HG03439 (cell line): ENCODE measurements around the gene RPL13.

Experiments
- ATAC-seq: cut with Tn5 transposase; IDR thresholded peaks from one replicate; pipeline ENCODE4 v1.9.1; 2021; ENCODE audit warnings: mild to moderate bottlenecking, moderate library complexity; ENCODE audit not compliant: unreplicated experiment

Gene RPL13

DNA sequence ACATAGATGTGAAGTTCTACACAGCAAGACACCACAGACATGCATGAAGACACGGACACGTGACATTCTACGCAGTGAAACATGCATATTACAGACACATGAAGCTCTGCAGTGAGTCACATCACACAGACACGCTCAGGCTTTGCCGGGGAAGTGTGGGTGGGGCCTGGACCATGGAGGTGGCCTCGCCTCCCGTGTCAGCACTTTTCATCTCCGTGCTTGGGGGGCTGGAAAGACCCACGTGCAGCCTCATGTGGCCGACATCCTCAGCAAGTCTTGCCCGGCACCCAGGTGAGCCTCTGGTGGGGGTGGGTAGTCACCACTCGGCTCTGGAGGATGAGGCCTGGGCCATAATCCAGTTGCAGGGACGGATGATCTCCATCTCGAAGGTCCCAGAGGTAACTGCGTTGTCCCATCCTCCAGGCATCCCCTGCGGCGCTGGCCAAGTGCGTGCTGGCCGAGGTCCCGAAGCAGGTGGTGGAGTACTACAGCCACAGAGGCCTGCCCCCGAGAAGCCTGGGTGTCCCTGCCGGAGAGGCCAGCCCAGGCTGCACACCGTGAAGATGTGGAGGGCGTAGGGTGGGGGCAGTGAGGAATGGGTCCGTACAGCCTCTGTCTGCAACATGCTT, 35.7 kb downstream of the RPL13 start:
- no peak for ATAC-seq

DNA sequence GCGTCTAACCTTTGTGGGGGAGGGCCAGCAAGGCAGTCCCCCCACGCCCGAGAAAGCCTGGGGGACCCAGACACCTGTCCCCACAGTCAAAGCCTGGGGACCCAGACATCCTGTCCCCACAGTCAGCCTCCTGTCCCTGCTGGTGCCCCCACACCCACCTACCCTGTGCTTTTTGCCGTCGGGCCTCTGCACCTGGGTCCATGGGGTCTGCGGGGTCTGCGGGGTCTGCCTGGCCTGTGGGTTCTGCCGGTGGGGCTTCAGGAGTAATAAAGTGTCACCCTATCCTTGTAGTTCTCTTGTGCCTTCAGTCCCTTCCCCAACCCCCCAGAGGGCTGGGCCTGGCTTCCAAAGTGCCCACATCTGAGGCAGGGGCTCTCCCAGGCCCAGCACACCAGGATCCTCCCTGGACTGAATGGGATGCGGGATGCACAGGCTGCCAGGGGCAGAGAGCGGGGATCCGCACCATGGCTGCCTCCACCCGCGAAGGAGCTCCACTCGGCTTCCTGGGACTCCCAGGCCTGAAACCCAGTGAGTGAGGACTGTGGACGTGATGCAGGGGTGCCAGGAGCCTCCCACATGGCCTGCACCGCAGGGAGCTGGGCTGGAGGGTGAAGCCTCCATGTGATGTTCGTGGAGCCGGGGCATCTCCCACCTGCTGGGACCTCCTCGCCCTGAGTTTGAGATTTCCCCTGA, 36.6 kb downstream of the RPL13 start:
- ATAC-seq, result no peak

DNA sequence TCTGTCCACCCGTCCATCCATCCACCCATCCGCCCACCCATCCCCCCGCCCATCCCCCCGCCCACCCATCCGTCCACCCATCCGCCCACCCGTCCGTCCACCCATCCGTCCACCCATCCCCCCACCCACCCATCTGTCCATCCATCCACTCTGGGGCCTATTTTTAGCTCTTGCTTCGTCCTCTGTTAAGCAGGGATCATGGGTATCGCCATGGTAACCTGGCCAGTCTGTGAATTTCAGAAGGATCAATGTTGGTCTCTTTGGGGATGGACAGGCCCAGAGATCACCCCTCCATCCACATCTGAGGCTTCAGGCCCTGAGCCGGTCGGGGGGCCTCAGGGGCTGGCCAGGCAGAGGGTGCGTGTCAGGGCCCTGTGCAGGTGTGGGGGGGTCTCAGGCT, 37.7 kb downstream of the RPL13 start:
- no peak for ATAC-seq

DNA sequence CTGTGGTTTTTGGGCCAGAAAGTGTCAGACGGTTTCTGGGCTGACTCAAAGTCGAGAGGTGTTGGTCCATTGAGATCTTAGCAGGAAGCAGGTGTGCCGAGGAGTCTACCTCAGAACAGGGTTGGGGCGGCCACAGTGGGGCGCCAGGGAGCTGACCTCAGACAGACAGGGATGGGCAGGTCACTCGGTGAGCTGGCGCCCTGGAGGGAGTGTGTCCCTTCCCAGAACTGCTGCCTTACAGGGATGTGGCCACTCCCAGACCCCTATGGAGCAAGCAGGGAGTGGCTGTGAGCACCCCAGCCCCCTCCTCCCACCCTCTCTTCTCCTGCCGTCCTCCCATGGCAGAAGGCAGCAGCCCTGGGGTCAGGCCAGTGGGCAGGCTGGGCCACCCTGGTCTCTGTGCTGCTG, 39.0 kb downstream of the RPL13 start:
- ATAC-seq, result no peak

DNA sequence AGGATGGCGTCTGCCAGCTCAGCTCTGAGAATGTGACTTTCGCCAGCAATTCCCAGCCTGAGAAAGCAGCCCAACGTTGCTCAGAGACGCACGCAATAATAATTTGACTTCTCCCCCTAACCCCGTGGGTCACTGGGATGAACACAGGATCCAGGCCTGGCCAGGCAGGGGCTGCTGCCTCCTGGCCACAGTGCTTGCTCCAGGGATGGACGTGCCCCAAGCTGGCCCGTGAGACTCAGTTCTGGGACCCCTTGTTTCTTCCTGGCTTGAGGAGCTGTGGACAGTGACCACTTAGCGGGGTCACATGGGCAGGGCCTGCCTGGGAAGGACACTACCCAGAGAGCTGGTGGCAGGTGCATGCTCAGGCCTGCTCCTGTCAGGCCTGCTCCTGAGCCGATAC, 39.4 kb downstream of the RPL13 start:
- no peak for ATAC-seq

DNA sequence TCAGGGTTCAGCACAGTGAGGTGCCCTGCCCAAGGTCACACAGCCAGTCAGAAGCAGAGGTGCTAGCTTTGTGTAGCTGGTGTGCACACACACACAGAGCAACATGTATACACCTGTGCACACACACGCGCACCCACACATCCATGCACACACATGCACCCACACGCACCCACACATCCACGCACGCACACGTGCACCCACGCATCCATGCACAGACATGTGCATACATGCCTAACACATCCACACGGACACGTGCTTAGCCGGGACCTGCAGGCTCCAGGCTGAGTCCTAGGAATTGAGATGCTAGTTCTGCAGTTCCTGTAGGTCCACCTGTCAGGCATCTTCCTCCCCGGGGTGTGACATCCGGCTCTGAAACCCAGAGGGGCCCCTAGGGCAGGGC, 39.9 kb downstream of the RPL13 start:
- no peak for ATAC-seq

DNA sequence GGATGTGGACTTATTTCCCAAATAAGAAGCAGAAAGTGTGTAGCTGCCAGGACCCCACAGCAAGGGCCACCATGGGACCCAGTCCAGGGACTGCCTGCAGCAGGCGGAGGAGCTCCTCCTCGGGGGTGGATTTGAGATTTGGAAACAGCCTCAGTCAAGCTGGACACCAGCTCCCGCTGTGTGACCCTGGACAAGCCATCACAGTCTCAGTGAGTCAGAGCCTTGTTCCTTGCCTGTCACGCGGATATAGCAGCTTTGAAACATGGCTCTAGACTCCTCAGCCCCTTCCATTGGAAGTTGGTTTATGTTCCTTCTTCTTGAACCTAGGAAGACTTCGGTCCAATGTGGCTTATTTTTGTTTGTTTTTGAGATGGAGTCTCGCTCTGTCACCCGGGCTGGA, 40.5 kb downstream of the RPL13 start:
- no peak for ATAC-seq

DNA sequence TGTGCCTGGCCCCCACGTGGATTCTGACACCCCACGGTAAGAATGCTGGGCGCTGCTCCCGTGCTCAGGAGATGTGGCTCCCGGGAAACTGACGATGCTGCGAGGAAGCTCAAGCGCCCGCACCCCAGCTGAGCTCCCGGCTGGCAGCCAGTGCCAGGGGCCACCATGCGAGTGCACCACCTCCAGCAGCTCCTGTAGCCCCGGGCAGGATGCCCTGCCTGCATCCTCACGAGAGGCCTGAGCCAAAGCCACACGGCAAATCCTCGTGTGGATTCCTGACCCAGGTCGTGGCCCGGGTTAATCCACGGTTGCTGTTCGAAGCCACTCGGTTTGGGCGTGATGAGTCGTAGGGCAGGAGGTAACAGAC, 41.4 kb downstream of the RPL13 start:
- ATAC-seq, result no peak

DNA sequence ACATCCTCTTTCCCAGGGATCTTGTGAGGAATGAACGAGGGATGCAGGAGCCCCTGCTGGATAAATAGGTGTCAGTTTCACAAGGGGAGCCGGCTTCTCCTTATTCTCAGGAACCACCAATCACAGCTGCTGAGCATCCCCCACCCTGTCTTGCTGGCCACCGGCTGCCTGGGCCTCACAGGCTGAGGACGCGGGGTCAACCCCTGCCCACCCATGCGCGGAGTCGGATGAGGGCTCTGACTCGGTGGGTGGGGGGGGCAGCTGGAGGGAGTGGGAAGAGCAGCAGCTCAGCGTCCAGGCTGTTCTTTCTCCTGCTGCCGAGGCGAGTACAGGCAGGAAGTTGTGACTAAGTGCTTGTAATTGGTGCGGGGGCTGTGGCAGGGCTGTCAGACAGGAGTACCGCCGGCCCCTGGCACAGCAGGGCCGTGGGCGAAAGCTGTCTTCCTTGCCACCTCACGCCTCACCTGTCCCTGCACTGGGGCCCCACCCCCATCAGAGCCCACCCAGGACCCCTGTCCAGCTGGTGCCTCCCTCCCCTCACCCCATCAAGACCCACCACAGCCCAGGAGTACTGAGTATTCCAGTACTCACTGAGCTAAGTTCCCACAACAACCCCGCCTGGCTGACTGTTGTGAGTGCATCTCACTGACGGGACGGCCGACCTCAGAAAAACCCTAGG, 41.9 kb downstream of the RPL13 start:
- no peak for ATAC-seq

DNA sequence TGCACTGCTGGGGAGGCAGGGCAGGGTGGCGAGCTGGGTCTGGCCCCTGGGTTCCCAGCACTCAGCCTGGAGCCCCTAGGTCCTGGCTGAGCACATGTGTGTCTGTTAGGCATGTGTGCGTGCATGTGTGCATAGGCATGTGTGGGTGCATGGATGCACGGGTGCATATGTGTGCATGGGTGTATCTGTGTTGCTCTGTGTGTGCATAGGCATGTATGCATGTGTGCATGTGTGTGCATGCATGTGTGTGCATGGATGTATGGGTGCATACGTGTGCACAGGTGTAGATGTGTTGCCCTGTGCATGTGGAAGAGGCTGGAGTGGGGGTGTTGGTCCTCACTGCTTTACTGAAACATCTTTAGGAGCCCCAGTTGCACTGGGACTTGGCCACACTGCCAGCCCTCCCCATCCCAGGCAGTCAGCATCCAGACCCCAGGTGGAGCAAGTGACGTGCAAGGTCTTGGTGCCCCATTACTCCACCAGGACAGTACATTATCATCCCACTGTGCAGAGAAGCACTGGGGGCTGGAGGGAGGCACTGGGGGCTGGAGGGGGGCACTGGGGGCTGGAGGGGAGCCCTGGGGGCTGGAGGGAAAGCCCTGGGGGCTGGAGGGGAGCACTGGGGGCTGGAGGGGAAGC, 42.6 kb downstream of the RPL13 start:
- ATAC-seq, result no peak

DNA sequence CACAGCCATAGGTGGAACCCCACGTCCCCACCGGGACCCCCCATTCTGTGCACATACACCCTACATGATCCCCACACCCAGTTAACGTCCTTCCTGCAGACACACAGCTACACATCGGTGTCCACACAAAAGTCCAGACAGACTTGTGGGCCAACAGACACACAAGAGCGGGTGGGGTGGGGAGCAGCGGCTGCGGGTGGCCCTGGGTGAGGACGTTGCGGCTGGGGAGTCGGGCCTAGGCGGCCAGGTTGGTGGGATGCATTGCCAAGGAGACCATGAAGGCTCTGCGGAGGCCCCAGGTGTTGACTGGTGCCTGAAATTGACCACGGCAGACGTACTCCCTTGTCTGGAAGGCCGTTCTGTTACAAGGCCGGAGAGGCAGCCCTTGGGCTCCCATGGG, 44.3 kb downstream of the RPL13 start:
- ATAC-seq, result no peak

DNA sequence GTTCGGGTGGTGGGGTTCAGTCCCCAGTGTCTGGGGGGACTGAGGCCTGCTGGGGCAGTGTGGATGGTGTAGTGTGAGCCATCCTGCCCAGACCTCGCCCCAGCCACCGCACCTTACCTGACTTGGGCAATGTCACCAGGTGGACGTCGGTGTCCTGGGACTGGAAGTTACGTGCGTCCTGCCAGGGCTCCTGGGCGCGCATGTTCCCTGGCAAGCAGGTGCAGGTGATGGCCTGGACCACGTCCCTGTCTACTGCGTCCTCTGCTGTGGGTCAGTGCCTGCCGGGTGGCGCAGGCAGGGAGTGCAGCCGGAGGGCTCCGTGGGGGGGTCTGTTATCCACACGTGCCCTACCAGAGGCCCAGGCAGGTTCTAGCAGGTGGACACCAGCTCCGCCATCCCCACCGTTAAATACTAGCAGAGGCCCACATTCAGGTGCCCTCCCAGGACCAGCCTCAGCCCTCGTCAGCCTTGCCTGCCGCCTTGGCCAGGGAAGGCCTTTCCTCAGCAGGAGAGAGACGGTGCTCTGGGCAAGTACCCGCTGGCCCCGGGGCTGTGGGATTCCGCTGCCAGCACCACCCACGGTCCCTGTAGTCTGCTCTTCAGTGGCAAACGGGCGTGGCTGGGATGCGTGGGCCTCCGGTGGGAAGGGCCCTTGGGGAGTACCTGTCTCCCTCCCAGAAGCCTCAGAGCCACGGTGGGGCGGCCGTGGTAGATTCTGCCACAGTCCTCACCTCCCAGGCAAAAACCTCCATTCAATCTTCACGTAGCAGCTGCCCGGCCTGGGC, 44.9 kb downstream of the RPL13 start:
- ATAC-seq, result no peak

DNA sequence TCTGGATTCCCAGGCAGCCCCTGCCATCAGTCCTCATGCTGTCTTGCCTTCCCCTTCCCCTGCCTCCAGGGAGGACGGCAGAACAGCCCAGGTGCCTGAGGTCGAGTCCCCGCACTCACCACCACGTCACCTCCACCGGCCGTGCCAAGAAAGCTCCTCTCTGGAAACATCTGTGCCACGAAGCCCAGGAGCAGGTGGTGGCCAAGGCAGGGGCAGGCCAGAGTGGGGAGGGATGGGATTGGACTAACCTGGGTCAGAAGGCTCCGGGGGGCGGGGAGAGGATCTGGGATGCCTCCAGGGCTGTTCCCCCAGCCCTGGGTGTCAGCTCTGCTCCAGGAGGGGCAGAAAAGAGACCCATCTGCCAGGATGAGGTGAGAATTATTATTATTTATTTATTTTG, 45.5 kb downstream of the RPL13 start:
- no peak for ATAC-seq

DNA sequence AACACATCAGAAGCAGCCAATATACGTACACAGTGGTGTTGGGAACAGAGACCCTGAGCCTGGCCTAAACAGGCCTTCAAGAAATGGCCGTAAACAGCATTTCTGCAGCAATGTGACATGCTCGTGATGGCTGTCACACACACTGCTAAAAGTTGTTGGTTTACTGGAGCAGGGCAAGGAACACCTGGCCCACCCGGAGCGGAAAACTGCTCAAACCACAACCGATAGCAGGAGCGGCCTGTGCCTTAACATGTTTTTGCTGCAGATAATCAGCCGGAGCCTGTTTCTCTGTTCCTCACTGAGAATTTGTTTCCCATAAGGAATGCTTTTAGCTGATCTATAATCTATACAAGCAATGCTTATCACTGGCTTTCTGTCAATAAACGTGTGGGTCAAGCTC, 47.0 kb downstream of the RPL13 start:
- ATAC-seq, result no peak

DNA sequence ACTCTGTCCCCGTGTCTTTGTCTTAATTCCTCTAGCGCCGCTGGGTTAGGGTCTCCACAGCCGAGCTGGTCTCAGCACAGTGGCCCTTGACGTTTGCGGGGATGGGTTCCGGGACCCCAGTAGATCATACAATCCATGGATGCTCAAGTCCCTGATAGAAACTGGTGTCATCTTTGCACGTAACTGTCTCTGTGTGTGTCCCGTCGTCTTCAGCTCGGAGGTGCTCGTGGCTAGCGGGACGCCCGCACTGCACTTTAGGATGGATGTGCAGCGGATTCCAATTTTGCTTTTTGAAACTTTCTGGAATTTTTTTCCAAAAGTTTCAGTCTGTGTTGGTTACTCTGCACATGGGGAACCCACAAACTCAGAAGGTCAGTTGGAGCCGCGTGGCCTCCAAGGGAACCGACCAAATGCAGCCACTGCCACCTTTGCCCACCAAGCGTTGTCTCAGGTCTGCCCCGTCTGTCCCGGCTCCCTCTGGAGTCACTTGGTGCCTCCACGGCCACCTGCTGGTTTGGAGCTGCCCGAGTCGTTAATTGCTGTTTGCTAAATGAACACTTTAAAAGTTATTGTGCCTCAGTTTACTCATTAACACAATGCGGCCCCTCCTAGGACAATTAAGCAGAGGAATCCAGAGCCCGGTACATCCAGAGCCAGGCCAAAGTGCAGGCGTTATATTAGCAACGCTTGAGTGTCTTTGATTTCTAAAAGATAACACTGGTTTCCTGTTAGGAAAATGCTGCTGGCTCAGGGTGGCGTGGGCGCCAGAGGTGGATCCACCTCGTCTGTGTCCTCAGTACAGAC, 47.7 kb downstream of the RPL13 start:
- ATAC-seq, result no peak

DNA sequence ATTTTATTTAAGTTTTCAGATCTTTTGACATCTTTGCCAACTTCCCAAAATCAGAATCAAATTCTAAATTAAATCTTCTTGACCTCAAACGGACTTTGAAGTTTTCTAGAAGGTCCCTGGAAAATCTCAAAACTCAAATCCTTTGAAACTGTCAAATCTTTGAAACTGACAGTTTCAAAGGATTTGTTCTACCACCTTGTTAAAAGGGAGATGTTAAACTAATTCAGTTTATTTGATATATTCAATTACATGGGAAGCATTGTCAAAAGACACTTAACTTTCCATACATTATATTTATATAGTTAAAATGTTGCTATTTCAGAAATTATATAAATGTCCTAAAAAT, 49.6 kb downstream of the RPL13 start:
- no peak for ATAC-seq

DNA sequence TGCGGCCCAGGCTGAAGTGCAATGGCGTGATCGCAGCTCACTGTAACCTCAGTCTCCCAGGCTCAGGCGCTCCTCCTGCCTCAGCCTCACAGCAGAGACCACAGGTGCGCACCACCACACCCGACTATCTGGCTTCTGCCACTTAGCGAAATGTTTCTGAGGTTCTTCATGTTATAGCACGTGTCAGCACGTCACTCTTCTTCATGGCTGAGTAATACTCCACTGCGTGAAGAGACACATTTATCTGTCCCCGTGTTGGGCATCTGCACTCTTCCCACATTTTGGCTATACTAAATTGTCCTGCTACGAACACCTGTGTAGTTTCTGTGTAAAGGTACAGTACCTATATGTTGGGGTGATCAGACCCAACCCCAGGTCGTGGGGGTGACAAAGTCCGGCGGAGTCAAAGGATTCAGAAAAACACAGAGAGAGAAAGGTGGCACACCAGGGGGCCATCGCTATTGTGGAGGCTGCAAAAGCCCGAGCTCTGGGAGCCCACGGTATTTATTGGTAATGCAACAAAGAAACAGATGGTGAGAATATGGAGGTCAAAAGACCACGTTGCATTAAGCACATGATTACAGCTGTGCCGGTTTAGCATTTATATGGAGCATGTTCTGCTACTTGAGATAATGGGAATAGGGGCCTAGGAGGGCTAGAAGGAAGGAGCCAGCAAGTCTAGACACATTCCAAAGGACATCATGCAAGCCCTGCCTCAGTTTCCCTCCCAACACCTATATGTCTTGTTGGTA, 52.1 kb downstream of the RPL13 start:
- no peak for ATAC-seq

DNA sequence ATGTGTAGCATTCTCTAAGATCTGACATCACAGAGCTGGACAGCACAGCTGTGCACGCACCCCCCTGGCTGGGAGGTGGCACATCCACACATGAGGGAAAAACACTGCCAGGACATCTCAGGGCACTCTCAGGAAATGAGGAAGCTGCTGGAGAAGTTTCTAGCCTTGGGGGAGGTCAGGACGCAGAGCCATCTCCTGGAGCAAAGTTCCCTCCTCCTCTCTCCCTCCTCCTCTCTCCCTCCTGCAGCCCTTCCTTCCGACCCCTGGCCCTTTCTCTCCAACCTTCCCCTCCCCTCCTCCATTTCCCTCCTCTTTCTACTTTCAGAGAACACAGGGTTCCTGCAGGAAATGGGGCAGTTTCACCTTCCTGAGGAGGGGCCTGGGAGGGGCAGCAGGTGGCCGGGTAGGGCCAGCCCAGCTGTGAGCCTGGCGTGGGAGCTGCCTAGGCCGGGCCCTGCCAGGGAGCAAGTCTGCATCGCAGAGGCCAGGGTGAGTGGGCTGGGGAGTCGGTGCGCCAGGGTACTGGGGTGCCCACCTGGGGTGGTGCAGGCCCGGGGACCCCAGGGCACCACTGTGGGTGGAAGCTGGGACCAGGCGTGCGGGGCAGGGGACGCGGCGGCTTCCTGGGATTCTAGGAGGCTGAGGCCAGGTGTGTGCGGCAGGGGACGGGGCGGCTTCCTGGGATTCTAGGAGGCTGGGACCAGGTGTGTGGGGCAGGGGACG, 52.9 kb downstream of the RPL13 start, which contains the start of gene DPEP1:
Gene DPEP1 (plus strand): TSS at position 412 of the 723 bp plus-strand sequence. CDS start 16,769 bp downstream, outside the sequence.
- ATAC-seq, result no peak

DNA sequence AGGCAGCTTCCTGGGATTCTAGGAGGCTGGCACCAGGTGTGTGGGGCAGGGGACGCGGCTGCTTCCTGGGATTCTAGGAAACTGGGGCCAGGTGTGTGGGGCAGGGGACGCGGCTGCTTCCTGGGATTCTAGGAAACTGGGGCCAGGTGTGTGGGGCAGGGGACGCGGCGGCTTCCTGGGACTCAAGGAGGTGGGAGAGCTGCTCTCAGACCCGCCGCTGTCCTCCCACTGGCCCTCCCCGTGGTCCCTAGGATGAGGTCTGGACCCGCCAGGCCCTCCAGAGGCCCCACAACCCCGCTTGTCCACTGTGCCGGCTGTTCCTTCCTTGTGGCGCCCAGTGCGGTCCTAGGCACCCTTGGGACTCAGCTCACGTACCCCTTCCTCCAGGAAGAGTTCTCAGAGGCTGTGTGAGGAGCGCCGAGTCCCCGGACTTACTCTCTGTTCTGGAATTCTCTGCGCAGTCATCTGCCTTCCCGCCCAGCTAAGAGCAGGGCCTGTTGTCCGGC, 53.5 kb downstream of the RPL13 start:
- ATAC-seq, result no peak
